ENCODE measurements around the gene P2RY12. TPM values are rescaled to one million over a fixed set of nuclear protein-coding genes. Genes with fewer than 3 reads are reported as not detected.

Gene P2RY12
- total RNA-seq, 2 donors from 2014 or later = not detected

GRCh38 chr3:151289445-151289844, 95.1 kb downstream of the P2RY12 start:
- Mint-ChIP-seq H3K36me3 (ENCODE audit: low read depth) (no peaks in the 10 kb centered on the region), H3K27ac (no peak overlapping the region), H3K9me3 (no peaks in the 10 kb centered on the region), H3K27me3 (ENCODE audit: insufficient read depth) (peaks cover 8% of the 10 kb centered on the region), H3K4me1 (peaks cover 8% of the 10 kb centered on the region), H3K4me3 (no peak overlapping the region)
- TF ChIP-seq, protein P1, sequence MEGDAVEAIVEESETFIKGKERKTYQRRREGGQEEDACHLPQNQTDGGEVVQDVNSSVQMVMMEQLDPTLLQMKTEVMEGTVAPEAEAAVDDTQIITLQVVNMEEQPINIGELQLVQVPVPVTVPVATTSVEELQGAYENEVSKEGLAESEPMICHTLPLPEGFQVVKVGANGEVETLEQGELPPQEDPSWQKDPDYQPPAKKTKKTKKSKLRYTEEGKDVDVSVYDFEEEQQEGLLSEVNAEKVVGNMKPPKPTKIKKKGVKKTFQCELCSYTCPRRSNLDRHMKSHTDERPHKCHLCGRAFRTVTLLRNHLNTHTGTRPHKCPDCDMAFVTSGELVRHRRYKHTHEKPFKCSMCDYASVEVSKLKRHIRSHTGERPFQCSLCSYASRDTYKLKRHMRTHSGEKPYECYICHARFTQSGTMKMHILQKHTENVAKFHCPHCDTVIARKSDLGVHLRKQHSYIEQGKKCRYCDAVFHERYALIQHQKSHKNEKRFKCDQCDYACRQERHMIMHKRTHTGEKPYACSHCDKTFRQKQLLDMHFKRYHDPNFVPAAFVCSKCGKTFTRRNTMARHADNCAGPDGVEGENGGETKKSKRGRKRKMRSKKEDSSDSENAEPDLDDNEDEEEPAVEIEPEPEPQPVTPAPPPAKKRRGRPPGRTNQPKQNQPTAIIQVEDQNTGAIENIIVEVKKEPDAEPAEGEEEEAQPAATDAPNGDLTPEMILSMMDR (conservative IDR thresholded peaks at IDR 0.05) = no peak
- Histone ChIP-seq H3K36me3 (ENCODE audit: control insufficient read depth, insufficient read depth, low read length) (no peaks in the 10 kb centered on the region), H3K4me3 (ENCODE audit: low read length) (no peak overlapping the region), H3K4me1 (ENCODE audit: control insufficient read depth, insufficient read depth, low read length) (no peaks in the 10 kb centered on the region), H3K9ac (ENCODE audit: extremely low read depth, low read length, poor library complexity, severe bottlenecking) (no peak overlapping the region), H3K27ac (ENCODE audit: low read depth, low read length) (no peak overlapping the region), H3K27me3 (ENCODE audit: control insufficient read depth, insufficient read depth, low read length, poor library complexity, severe bottlenecking) (no peaks in the 10 kb centered on the region), H3K9me3 (ENCODE audit: control insufficient read depth, low read length) (no peaks in the 10 kb centered on the region)
- 51% methylated on average over 3 of the region's 3 CpGs; no CpG with 5 or more reads in 1 of the 2 experiments for WGBS, 2 experiments (ENCODE audit: insufficient coverage in 1 of 2, insufficient read length in 1 of 2)
- no peak for DNase-seq

Other genes starting within 250 kb of the P2RY12 start
- not detected for gene GPR171, start 181.5 kb downstream of the P2RY12 start, total RNA-seq
- not detected for gene P2RY14, start 106.2 kb downstream of the P2RY12 start, total RNA-seq
- not detected for gene GPR87, start 67.9 kb downstream of the P2RY12 start, total RNA-seq
- gene P2RY13, start 55.2 kb downstream of the P2RY12 start, total RNA-seq = not detected
- gene IGSF10, start 76.3 kb upstream of the P2RY12 start, total RNA-seq = under 1 TPM; 0.24 to 0.44 TPM

All from endodermal cell (in vitro differentiated cells).